ENCODE data around the gene PSMG2. TPM values are rescaled to one million over a fixed set of nuclear protein-coding genes. Genes with fewer than 3 reads are reported as not detected.

PSMG2 gene
- total RNA-seq, 1 donor from 2014 or later: 82.2 TPM

DNA sequence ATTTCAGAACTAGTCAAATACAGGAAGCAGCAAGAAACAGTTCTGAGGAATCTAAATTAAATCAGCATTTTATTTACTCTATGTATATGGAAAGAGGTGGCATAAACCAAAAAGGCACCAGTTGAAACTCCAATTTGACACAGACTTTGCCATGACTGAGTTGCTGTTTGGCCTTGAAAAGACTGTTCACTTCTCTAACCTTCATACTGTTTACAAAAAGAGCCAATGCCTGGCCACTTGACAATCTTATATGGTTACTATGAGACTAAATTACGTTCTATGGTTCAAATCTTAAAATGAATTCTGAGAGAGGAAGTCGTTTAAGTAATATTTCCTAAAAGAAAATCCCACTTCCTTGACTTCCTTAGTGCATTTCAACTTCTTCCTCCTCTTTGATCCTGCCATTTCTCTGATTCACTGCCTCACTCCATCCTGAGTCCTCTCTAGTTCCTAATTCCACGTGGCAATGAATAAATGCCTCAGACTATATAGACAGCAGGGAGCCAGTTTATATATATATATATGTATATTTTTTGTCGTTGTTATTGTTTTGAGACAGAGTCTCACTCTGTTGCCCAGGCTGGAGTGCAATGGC lies 13.5 kb upstream of the PSMG2 start:
- no peaks in the 10 kb centered on the region for H3K36me3 ChIP-seq (ENCODE audit: control insufficient read depth, insufficient read depth, low read length)

GRCh38 chr18:12692206-12692605 lies 10.6 kb upstream of the PSMG2 start:
- Histone ChIP-seq H3K36me3 (ENCODE audit: control insufficient read depth, insufficient read depth, low read length) (no peaks in the 10 kb centered on the region), H3K27me3 (ENCODE audit: control insufficient read depth, insufficient read depth, low read length) (no peaks in the 10 kb centered on the region), H3K4me3 (ENCODE audit: low read depth, low read length) (no peak overlapping the region)
- no peak for DNase-seq (ENCODE audit: low read depth)
- TF ChIP-seq, protein P1, sequence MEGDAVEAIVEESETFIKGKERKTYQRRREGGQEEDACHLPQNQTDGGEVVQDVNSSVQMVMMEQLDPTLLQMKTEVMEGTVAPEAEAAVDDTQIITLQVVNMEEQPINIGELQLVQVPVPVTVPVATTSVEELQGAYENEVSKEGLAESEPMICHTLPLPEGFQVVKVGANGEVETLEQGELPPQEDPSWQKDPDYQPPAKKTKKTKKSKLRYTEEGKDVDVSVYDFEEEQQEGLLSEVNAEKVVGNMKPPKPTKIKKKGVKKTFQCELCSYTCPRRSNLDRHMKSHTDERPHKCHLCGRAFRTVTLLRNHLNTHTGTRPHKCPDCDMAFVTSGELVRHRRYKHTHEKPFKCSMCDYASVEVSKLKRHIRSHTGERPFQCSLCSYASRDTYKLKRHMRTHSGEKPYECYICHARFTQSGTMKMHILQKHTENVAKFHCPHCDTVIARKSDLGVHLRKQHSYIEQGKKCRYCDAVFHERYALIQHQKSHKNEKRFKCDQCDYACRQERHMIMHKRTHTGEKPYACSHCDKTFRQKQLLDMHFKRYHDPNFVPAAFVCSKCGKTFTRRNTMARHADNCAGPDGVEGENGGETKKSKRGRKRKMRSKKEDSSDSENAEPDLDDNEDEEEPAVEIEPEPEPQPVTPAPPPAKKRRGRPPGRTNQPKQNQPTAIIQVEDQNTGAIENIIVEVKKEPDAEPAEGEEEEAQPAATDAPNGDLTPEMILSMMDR (IDR thresholded peaks at IDR 0.05; ENCODE audit: insufficient read depth, low read length, poor library complexity, severe bottlenecking): no peak

More for the DNA sequence above, 13.5 kb upstream of the PSMG2 start:
- H3K4me3 ChIP-seq (ENCODE audit: low read depth, low read length): no peak overlapping the region
- H3K27me3 ChIP-seq (ENCODE audit: control insufficient read depth, insufficient read depth, low read length): no peaks in the 10 kb centered on the region
- TF ChIP-seq, protein P1 (IDR thresholded peaks at IDR 0.05; ENCODE audit: insufficient read depth, low read length, poor library complexity, severe bottlenecking): no peak
- DNase-seq (ENCODE audit: low read depth): no peak

DNA sequence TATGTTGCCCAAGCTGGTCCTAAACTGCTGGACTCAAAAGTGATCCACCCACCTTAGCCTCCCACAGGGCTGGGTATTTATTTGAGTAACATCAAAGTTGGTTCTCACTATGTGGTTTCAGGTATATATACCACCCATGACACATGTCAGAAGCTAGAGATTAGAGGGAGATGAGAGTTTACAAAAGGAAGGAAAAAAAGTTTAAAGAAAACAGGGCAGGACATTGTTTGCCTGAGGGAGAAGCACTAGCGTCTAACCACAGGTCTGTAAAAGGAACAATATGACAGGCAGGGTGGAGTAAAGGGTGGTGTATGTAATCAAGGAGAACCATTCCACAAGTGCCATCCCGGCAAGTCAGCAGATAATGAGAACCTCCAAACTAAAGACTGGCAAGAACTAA lies 8.8 kb upstream of the PSMG2 start:
- TF ChIP-seq, protein P1 (IDR thresholded peaks at IDR 0.05; ENCODE audit: insufficient read depth, low read length, poor library complexity, severe bottlenecking): no peak
- Histone ChIP-seq H3K27me3 (ENCODE audit: control insufficient read depth, insufficient read depth, low read length) (no peaks in the 10 kb centered on the region), H3K36me3 (ENCODE audit: control insufficient read depth, insufficient read depth, low read length) (no peaks in the 10 kb centered on the region), H3K4me3 (ENCODE audit: low read depth, low read length) (no peak overlapping the region)
- no peak for DNase-seq (ENCODE audit: low read depth)

DNA sequence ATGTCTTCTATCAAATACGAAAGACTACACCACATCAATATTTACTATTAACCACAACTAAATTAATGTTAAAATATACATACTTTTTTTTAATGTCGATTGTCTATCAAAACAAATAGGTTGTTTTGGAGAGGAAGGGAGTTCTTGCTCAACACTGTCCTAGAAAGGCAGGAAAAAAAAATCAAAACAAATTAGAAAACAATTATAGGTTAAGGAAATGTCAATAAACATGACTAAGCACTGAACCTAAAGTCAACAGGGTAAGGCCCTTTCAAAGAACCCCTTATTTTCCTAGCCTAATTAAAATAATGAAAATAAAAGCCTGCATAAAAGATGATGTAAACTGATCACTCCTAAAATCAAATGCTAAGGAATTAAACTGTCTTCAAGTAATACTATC lies 3.1 kb upstream of the PSMG2 start:
- no peaks in the 10 kb centered on the region for H3K27me3 ChIP-seq (ENCODE audit: control insufficient read depth, insufficient read depth, low read length)
- DNase-seq (ENCODE audit: low read depth): no peak
- no peak overlapping the region for H3K4me3 ChIP-seq (ENCODE audit: low read depth, low read length)

GRCh38 chr18:12701161-12701560 lies 1.7 kb upstream of the PSMG2 start:
- Histone ChIP-seq H3K4me3 (ENCODE audit: low read depth, low read length) (peak overlapping the region; percentile 97), H3K36me3 (ENCODE audit: control insufficient read depth, insufficient read depth, low read length) (no peaks in the 10 kb centered on the region), H3K27me3 (ENCODE audit: control insufficient read depth, insufficient read depth, low read length) (no peaks in the 10 kb centered on the region)
- TF ChIP-seq, protein P1 (IDR thresholded peaks at IDR 0.05; ENCODE audit: insufficient read depth, low read length, poor library complexity, severe bottlenecking): no peak
- no peak for DNase-seq (ENCODE audit: low read depth)

More for the DNA sequence above, 3.1 kb upstream of the PSMG2 start:
- TF ChIP-seq, protein P1 (IDR thresholded peaks at IDR 0.05; ENCODE audit: insufficient read depth, low read length, poor library complexity, severe bottlenecking): no peak
- no peaks in the 10 kb centered on the region for H3K36me3 ChIP-seq (ENCODE audit: control insufficient read depth, insufficient read depth, low read length)

- DNase-seq (ENCODE audit: low read depth): no peak
- Histone ChIP-seq H3K27me3 (ENCODE audit: control insufficient read depth, insufficient read depth, low read length) (no peaks in the 10 kb centered on the region), H3K36me3 (ENCODE audit: control insufficient read depth, insufficient read depth, low read length) (no peaks in the 10 kb centered on the region), H3K4me3 (ENCODE audit: low read depth, low read length) (peak overlapping the region; percentile 97)
- TF ChIP-seq, protein P1 (IDR thresholded peaks at IDR 0.05; ENCODE audit: insufficient read depth, low read length, poor library complexity, severe bottlenecking): no peak
Observed at GRCh38 chr18:12703096-12703567, 290 bp downstream of the PSMG2 start.

All from kidney epithelial cell (primary cell).